ENCODE measurements around the gene CCDC80.

Gene CCDC80

GRCh38 chr3:112640930-112641801 is at the start of gene CCDC80:
Gene CCDC80, minus strand, starts transcription at chr3:112641143. Its CDS starts 1,238 bp downstream, at chr3:112639905.
- DNase-seq: no peak

GRCh38 chr3:112689989-112690388 is 49.0 kb upstream of the CCDC80 start:
- no peak for DNase-seq

GRCh38 chr3:112689385-112689784 is 48.4 kb upstream of the CCDC80 start:
- DNase-seq: no peak

GRCh38 chr3:112688819-112689218 is 47.9 kb upstream of the CCDC80 start:
- DNase-seq: no peak

GRCh38 chr3:112688085-112688769 is 47.3 kb upstream of the CCDC80 start:
- no peak for DNase-seq

- DNase-seq: no peak
These were observed 46.7 kb upstream of the CCDC80 start for GRCh38 chr3:112687616-112688015.

GRCh38 chr3:112687211-112687610 is 46.3 kb upstream of the CCDC80 start:
- DNase-seq: no peak

GRCh38 chr3:112685956-112686799 is 45.2 kb upstream of the CCDC80 start:
- no peak for DNase-seq

- DNase-seq: no peak
These were observed 44.5 kb upstream of the CCDC80 start for GRCh38 chr3:112685420-112685819.

GRCh38 chr3:112682361-112682760 is 41.4 kb upstream of the CCDC80 start:
- DNase-seq: no peak

GRCh38 chr3:112681822-112682325 is 40.9 kb upstream of the CCDC80 start:
- DNase-seq: no peak

GRCh38 chr3:112676659-112677234 is 35.8 kb upstream of the CCDC80 start:
- DNase-seq: peak; percentile 68

GRCh38 chr3:112675943-112676535 is 35.1 kb upstream of the CCDC80 start:
- DNase-seq: no peak

- no peak for DNase-seq
These were observed 34.4 kb upstream of the CCDC80 start for GRCh38 chr3:112675349-112675748.

GRCh38 chr3:112672716-112673541 is 32.0 kb upstream of the CCDC80 start:
- no peak for DNase-seq

GRCh38 chr3:112671930-112672715 is 31.2 kb upstream of the CCDC80 start:
- no peak for DNase-seq

- no peak for DNase-seq
These were observed 29.9 kb upstream of the CCDC80 start for GRCh38 chr3:112670824-112671223.

GRCh38 chr3:112667599-112667998 is 26.7 kb upstream of the CCDC80 start:
- DNase-seq: no peak

- DNase-seq: peak; percentile 6
These were observed 24.1 kb upstream of the CCDC80 start for GRCh38 chr3:112665009-112665408.

- DNase-seq: no peak
These were observed 15.1 kb upstream of the CCDC80 start for GRCh38 chr3:112656043-112656442.
